NCI-H2081 (cell line): ENCODE results near the gene ACKR2.

ENCODE experiments used
- DNase-seq, 2 experiments: peaks; one replicate each; lab custom pipeline; 2025; lab: John Stamatoyannopoulos, UW

The ACKR2 gene

GRCh38 chr3:42887084-42887483, 77.8 kb downstream of the ACKR2 start:
- DNase-seq = no peak

GRCh38 chr3:42891042-42891441, 81.8 kb downstream of the ACKR2 start:
- DNase-seq = no peak

- DNase-seq = no peak
Observed at GRCh38 chr3:42892169-42892568, 82.9 kb downstream of the ACKR2 start.

GRCh38 chr3:42892807-42893206, 83.6 kb downstream of the ACKR2 start:
- DNase-seq = no peak

- no peak for DNase-seq
Observed at GRCh38 chr3:42894698-42895579, 85.7 kb downstream of the ACKR2 start.

GRCh38 chr3:42895580-42895868, 86.3 kb downstream of the ACKR2 start:
- no peak for DNase-seq

- DNase-seq = no peak
Observed at GRCh38 chr3:42898896-42899675, 89.8 kb downstream of the ACKR2 start.

GRCh38 chr3:42900226-42901072, 91.2 kb downstream of the ACKR2 start:
- no peak for DNase-seq

- no peak for DNase-seq
Observed at GRCh38 chr3:42901073-42901415, 91.8 kb downstream of the ACKR2 start.

GRCh38 chr3:42902257-42902656, 93.0 kb downstream of the ACKR2 start:
- DNase-seq = no peak

- DNase-seq = no peak
Observed at GRCh38 chr3:42904076-42904475, 94.8 kb downstream of the ACKR2 start.

- DNase-seq = no peak
Observed at GRCh38 chr3:42905740-42906069, 96.5 kb downstream of the ACKR2 start.

GRCh38 chr3:42906070-42906847, 97.0 kb downstream of the ACKR2 start, which contains the start of gene ZNF662:
Gene ZNF662 (plus strand): TSS chr3:42906142. CDS start chr3:42908115, 1,973 bp downstream.
- DNase-seq = no peak

GRCh38 chr3:42906848-42907183, 97.6 kb downstream of the ACKR2 start:
- DNase-seq = no peak

GRCh38 chr3:42908675-42909074, 99.4 kb downstream of the ACKR2 start:
- DNase-seq = no peak

- DNase-seq = no peak
Observed at GRCh38 chr3:42911551-42911950, 102.3 kb downstream of the ACKR2 start.

- no peak for DNase-seq
Observed at GRCh38 chr3:42914771-42915515, 105.7 kb downstream of the ACKR2 start.
